ENCODE results near the gene SCAMP4.

DNA sequence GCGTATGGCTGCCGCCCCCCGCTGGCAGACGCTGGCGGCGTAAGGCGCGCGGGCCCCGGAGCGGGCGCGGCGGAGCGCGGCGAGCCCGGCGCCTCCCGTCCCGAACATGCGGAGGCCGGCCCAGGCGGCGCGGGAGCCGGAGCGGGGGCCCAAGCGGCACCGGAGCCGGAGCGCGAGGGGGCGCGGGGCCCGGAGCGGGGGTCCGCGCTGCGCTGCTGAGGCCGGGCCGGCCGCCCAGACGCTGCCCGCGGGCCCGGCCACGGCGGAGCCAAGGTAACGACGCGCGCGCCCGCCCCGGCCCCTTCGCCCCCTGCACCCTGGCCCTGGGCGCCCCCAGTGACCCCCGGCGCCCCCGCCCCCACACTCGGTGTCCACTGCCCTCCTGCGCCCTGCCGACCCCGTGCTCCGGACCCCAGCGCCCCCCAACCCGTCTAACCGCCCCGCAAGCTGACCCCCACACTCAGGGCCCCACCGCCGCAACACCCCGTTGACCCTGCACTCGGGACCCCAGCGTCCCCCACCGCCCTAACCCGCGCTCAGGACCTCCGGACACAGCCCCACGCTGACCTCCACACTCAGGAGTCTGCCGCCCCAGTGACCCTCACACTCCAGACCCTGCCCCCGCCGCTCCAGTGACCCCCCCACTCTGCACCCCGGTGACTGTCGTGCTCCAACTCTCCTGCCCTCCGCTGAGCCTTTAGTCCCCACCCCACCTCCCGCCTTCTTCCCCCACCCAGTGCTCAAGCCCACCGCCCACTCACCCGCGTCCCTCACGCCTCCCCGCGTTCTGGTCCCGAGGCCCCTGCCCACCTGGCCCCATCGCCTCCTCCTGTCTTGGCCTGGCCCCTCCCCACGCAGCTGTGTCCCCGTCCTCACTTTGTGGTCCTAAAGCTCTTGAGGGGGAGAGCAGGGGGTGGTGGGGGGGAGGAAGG, 36.2 kb downstream of the SCAMP4 start, which contains the start of gene CSNK1G2:
- TF ChIP-seq POLR2A (IDR thresholded peaks at IDR 0.05) (peak in 1 of 2 donors; percentile 69), CTCF (IDR thresholded peaks at IDR 0.05 in 4 of 5, conservative IDR thresholded peaks at IDR 0.05 in 1 of 5) (peak in 2 of 5 experiments; percentile 5 to 23)

Data from gastrocnemius medialis (tissue), 4 donors.